D721Med (cell line): ENCODE measurements around the gene HNRNPUL1.

Experiments used
- DNase-seq: peaks from one replicate; pipeline ENCODE4 v3.0.0; 2011; ENCODE audit warnings: low spot score; ENCODE audit not compliant: insufficient read length
- FAIRE-seq: peaks from 2 replicates; lab custom pipeline; 2011; peaks lifted over from hg19 to GRCh38; lab: Jason Lieb, UNC
- TF ChIP-seq, protein P1 (sequence below): IDR thresholded peaks from 2 replicates; pipeline ENCODE4 v1.5.1; 2012; ENCODE audit warnings: mild to moderate bottlenecking, control low read depth; ENCODE audit not compliant: insufficient read depth; ENCODE audit errors: missing control alignments

The HNRNPUL1 gene

DNA sequence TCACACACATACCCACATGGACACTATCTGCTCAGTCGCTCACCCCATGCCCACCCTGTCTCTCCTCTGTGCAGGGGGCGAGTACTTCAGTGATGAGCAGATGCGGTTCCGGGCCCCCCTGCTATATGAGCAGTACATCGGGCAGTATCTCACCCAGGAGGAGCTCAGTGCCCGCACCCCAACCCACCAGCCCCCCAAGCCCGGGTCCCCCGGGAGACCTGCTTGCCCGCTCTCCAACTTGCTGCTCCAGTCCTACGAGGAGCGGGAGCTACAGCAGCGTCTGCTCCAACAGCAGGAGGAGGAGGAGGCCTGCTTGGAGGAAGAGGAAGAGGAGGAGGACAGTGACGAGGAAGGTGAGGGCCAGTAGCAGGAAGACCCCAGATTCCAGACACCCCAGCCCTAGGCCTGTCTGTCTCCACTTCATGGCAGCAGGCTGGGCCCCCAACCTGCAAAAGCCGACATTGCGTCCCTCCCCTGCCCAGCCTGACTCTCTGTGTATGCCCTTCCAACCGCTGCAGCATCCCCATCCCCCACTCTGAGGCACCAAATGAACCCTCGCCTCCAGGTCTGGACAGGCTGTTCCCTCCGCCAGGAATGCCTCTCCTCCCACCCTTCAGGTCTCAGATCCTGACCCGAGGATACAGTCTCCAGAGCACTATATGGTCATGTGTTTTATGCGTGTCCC is 55.5 kb downstream of the HNRNPUL1 start:
- TF ChIP-seq, protein P1, sequence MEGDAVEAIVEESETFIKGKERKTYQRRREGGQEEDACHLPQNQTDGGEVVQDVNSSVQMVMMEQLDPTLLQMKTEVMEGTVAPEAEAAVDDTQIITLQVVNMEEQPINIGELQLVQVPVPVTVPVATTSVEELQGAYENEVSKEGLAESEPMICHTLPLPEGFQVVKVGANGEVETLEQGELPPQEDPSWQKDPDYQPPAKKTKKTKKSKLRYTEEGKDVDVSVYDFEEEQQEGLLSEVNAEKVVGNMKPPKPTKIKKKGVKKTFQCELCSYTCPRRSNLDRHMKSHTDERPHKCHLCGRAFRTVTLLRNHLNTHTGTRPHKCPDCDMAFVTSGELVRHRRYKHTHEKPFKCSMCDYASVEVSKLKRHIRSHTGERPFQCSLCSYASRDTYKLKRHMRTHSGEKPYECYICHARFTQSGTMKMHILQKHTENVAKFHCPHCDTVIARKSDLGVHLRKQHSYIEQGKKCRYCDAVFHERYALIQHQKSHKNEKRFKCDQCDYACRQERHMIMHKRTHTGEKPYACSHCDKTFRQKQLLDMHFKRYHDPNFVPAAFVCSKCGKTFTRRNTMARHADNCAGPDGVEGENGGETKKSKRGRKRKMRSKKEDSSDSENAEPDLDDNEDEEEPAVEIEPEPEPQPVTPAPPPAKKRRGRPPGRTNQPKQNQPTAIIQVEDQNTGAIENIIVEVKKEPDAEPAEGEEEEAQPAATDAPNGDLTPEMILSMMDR = no peak
- FAIRE-seq (no peak), DNase-seq (no peak)

DNA sequence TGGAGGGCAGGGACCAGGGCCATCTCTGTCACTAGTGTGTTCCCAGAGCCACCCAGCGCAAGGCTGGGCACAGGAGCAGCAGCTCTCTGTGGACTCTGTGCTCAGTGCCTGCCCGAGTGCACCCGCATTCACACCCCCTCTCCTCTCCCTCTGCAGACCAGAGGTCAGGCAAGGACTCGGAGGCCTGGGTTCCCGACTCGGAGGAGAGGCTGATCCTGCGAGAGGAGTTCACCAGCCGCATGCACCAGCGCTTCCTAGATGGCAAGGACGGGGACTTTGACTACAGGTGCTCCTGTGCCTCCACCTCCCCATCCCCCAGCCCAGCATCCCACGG is 56.0 kb downstream of the HNRNPUL1 start:
- TF ChIP-seq, protein P1 = no peak
- DNase-seq (no peak), FAIRE-seq (no peak)

DNA sequence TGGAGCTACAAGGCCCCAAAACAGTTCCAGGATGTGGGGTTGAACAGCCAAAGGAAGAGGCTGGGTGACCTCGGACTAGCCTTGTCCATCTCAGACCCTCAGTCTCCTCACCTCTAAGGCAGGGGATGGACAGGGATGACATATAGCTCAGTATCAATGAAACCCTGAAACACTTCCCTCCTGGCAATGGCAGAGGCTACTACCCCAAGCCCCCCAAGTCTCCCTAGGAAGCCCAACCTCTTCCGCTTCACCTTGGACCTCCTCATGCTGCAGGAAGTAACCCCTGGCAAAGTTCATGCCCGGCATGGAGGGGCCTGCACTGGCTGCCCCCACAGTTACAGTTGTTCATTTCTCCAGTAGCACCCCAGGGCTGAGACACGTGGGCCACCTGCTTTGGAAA is 56.4 kb downstream of the HNRNPUL1 start:
- DNase-seq (no peak), FAIRE-seq (no peak)
- TF ChIP-seq, protein P1 = no peak

GRCh38 chr19:41321204-41321599 is 57.0 kb downstream of the HNRNPUL1 start:
- FAIRE-seq = no peak
- DNase-seq = no peak
- TF ChIP-seq, protein P1 = no peak

DNA sequence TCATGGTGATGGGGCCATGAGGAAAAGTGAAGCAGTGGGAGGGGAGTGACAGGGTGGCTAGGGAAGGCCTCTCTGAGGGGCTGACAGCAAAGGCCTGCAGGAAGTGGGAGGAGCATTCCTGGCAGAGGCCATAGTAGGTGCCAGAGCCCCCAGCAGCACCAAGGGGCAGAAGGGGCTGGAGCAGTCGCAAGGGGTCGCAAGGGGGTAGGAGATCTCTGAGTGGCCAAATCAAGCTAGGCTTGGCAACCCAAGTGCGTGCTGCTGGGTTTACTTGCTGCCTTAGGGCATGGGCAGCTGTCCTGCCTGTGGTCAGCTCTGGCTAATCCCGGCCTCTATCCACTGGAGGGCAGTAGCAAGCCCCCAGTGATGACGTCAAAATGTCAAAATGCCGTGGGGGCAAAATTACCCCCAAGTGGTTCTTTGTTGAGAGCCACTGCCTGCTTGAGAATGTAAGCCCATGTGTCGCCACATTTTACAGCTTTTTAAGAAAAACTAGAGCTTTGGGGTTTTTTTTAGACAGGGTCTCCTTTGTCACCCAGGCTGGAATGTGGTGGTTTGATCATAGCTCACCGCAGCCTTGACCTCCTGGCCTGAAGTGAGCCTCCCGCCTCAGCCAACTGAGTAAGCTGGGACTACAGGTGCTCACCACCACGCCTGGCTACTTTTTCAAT is 57.6 kb downstream of the HNRNPUL1 start:
- TF ChIP-seq, protein P1 = peak; percentile 30
- DNase-seq (no peak), FAIRE-seq (no peak)

GRCh38 chr19:41322451-41322850 is 58.3 kb downstream of the HNRNPUL1 start:
- DNase-seq (no peak), FAIRE-seq (no peak)
- TF ChIP-seq, protein P1 = no peak

- DNase-seq (no peak), FAIRE-seq (no peak)
- TF ChIP-seq, protein P1 = no peak
These were observed 58.9 kb downstream of the HNRNPUL1 start for GRCh38 chr19:41323023-41323422.
